Ovary (tissue), 3 donors: ENCODE results near the gene CPTP.

Experiments used
- CTCF ChIP-seq, 3 donors: fragments of 450-650 bp in 2 of 3; fragments of 200-600 bp in 1 of 3; IDR thresholded peaks; one replicate each; pipeline versions ENCODE4 v1.5.1 to v1.8.0; 2016 to 2022; ENCODE audit warnings: antibody characterized with exemption in 3 of 3, mild to moderate bottlenecking in 1 of 3
- EP300 ChIP-seq: sonication (generic); formaldehyde crosslinking; IDR thresholded peaks from one replicate; pipeline ENCODE4 v1.6.1; 2017; ENCODE audit warnings: antibody characterized with exemption
- donor health status: DM: no; HTN: no; CAD: no.

GRCh38 chr1:1344655-1345361 lies 20.2 kb downstream of the CPTP start:
- no peak for TF ChIP-seq EP300
- TF ChIP-seq CTCF (IDR thresholded peaks at IDR 0.05) = no peak
